ENCODE data around the gene ILF2.
"Not testable (repeated sequence)": the region's sequence is repeated elsewhere in the genome, so short reads cannot be mapped to it uniquely, and the experiment has no call there.

Gene ILF2

GRCh38 chr1:153649137-153649862 lies 21.5 kb downstream of the ILF2 start:
- no peak for DNase-seq (ENCODE audit: low read depth in 2 of 2, low spot score in 1 of 2)

- DNase-seq (ENCODE audit: low read depth in 2 of 2, low spot score in 1 of 2) = no peak
Measured at GRCh38 chr1:153648000-153648643, 22.7 kb downstream of the ILF2 start.

- DNase-seq (ENCODE audit: low read depth in 2 of 2, low spot score in 1 of 2) = no peak
Measured at GRCh38 chr1:153647346-153647714, 23.5 kb downstream of the ILF2 start.

- DNase-seq (ENCODE audit: low read depth in 2 of 2, low spot score in 1 of 2) = no peak
Measured at GRCh38 chr1:153646672-153647345, 24.0 kb downstream of the ILF2 start.

GRCh38 chr1:153643816-153644215 lies 27.0 kb downstream of the ILF2 start:
- DNase-seq (ENCODE audit: low read depth in 2 of 2, low spot score in 1 of 2) = no peak

GRCh38 chr1:153643100-153643499 lies 27.7 kb downstream of the ILF2 start:
- no peak for DNase-seq (ENCODE audit: low read depth in 2 of 2, low spot score in 1 of 2)

GRCh38 chr1:153642161-153642560 lies 28.6 kb downstream of the ILF2 start:
- DNase-seq (ENCODE audit: low read depth in 2 of 2, low spot score in 1 of 2) = no peak

GRCh38 chr1:153640861-153641260 lies 29.9 kb downstream of the ILF2 start:
- no peak for DNase-seq (ENCODE audit: low read depth in 2 of 2, low spot score in 1 of 2)

- DNase-seq (ENCODE audit: low read depth in 2 of 2, low spot score in 1 of 2) = not testable (repeated sequence)
Measured at GRCh38 chr1:153640213-153640612, 30.6 kb downstream of the ILF2 start.

GRCh38 chr1:153639280-153639679 lies 31.5 kb downstream of the ILF2 start:
- no peak for DNase-seq (ENCODE audit: low read depth in 2 of 2, low spot score in 1 of 2)

- no peak for DNase-seq (ENCODE audit: low read depth in 2 of 2, low spot score in 1 of 2)
Measured at GRCh38 chr1:153638261-153638660, 32.5 kb downstream of the ILF2 start.

GRCh38 chr1:153636312-153636711 lies 34.5 kb downstream of the ILF2 start:
- DNase-seq (ENCODE audit: low read depth in 2 of 2, low spot score in 1 of 2) = no peak

GRCh38 chr1:153635872-153636271 lies 34.9 kb downstream of the ILF2 start:
- DNase-seq (ENCODE audit: low read depth in 2 of 2, low spot score in 1 of 2) = no peak

- DNase-seq (ENCODE audit: low read depth in 2 of 2, low spot score in 1 of 2) = peak; percentile 90 to 92
Measured at GRCh38 chr1:153633754-153634665, 36.8 kb downstream of the ILF2 start, which contains the start of gene CHTOP. Gene CHTOP (plus strand): TSS chr1:153634066. CDS start chr1:153636589, 2,523 bp downstream.

GRCh38 chr1:153633161-153633753 lies 37.5 kb downstream of the ILF2 start:
- no peak for DNase-seq (ENCODE audit: low read depth in 2 of 2, low spot score in 1 of 2)

- no peak for DNase-seq (ENCODE audit: low read depth in 2 of 2, low spot score in 1 of 2)
Measured at GRCh38 chr1:153631047-153632022, 39.5 kb downstream of the ILF2 start.

GRCh38 chr1:153630384-153630783 lies 40.4 kb downstream of the ILF2 start:
- DNase-seq (ENCODE audit: low read depth in 2 of 2, low spot score in 1 of 2) = no peak

GRCh38 chr1:153629971-153630370 lies 40.8 kb downstream of the ILF2 start:
- no peak for DNase-seq (ENCODE audit: low read depth in 2 of 2, low spot score in 1 of 2)

- DNase-seq (ENCODE audit: low read depth in 2 of 2, low spot score in 1 of 2) = no peak
Measured at GRCh38 chr1:153629343-153629665, 41.5 kb downstream of the ILF2 start.

Data from stimulated activated CD8-positive, alpha-beta memory T cell treated with anti-CD3 and anti-CD28 coated beads, Interleukin-4, amount 100 ng/mL, for 4 hours (primary cell).